ENCODE measurements around the gene TRPM5.

TRPM5 gene

GRCh38 chr11:2402890-2403645 lies 41.2 kb downstream of the TRPM5 start:
- no peak for DNase-seq

- DNase-seq = no peak
Measured at GRCh38 chr11:2402106-2402505, 42.2 kb downstream of the TRPM5 start.

GRCh38 chr11:2401436-2401984 lies 42.8 kb downstream of the TRPM5 start:
- DNase-seq = no peak

- DNase-seq = no peak
Measured at GRCh38 chr11:2400762-2401435, 43.4 kb downstream of the TRPM5 start.

GRCh38 chr11:2400069-2400761 lies 44.1 kb downstream of the TRPM5 start, which contains the start of gene TSSC4:
Gene TSSC4 (plus strand): TSS chr11:2400750. CDS start chr11:2402634, 1,884 bp downstream.
- DNase-seq = peak; percentile 99

GRCh38 chr11:2399488-2400068 lies 44.7 kb downstream of the TRPM5 start:
- DNase-seq = peak; percentile 31

- no peak for DNase-seq
Measured at GRCh38 chr11:2398664-2399355, 45.5 kb downstream of the TRPM5 start.

GRCh38 chr11:2397005-2397404 lies 47.3 kb downstream of the TRPM5 start:
- DNase-seq = no peak

- no peak for DNase-seq
Measured at GRCh38 chr11:2396471-2396870, 47.8 kb downstream of the TRPM5 start.

- DNase-seq = no peak
Measured at GRCh38 chr11:2395856-2396255, 48.5 kb downstream of the TRPM5 start.

- DNase-seq = no peak
Measured at GRCh38 chr11:2395211-2395730, 49.0 kb downstream of the TRPM5 start.

- no peak for DNase-seq
Measured at GRCh38 chr11:2394818-2395105, 49.6 kb downstream of the TRPM5 start.
